ENCODE results near the gene ADAMTS9.

- TF ChIP-seq CTCF (IDR thresholded peaks at IDR 0.05) (no peak), POLR2A (IDR thresholded peaks at IDR 0.05) (no peak)
Measured at GRCh38 chr3:64578797-64579196, 109.0 kb downstream of the ADAMTS9 start.
